ENCODE results near the gene APLN. TPM values are rescaled to one million over a fixed set of nuclear protein-coding genes. Genes with fewer than 3 reads are reported as not detected.

Gene APLN
- total RNA-seq, 6 experiments from 2014 or later, result 0.09 to 0.37 (median 0.27) TPM; not detected in 1

DNA sequence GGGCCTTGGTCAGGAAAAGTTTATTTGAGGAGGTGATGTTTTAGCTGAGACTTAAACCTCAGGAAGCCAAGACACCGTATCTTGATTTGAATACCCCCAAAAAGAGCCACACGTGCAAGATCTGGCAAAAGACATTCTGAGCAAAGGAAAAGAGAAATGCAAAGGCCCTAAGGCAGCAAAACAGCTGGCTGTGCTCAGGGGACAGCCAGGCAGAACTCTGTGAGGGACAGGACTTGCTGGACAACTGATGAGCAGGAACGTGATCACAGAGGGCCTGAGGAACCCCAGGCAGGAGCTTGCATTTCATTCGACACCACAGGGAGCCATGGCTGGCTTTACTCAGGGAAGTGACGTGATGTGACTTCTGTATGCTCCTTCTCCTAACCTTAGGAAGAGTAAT is 58.7 kb downstream of the APLN start:
- no peak for TF ChIP-seq CTCF (IDR thresholded peaks at IDR 0.05)
- peaks cover 9% of the 10 kb centered on the region for H3K4me1 Mint-ChIP-seq (ENCODE audit: low read depth)
- H3K27ac Mint-ChIP-seq, result no peak overlapping the region
- no peak overlapping the region for H3K4me3 Mint-ChIP-seq
- H3K9me3 Mint-ChIP-seq, result no peaks in the 10 kb centered on the region
- peaks cover 2% of the 10 kb centered on the region; the same call in 1 of the 2 replicates for H3K27me3 Mint-ChIP-seq (ENCODE audit: insufficient read depth)
- H3K36me3 Mint-ChIP-seq (ENCODE audit: low read depth), result 0 out of 2 replicates have a peak, but pooled peaks cover 5% of the 10 kb centered on the region
- DNase-seq, result no peak

Other genes with a start within 250 kb of the APLN start
- 10 to 100 TPM; 61.4 to 71.7 (median 66.2) TPM for gene SMARCA1, start 131.5 kb downstream of the APLN start, total RNA-seq (2021; fragmentation: NEBNext Ultra II Directional; extraction: Animal tissue kit (Norgen Biotek cat#: 25700))
- 10 to 100 TPM; 28.5 to 35.2 (median 30.5) TPM for gene OCRL, start 114.7 kb downstream of the APLN start, total RNA-seq (2021; fragmentation: NEBNext Ultra II Directional; extraction: Animal tissue kit (Norgen Biotek cat#: 25700))
- not detected for gene XPNPEP2, start 84.0 kb upstream of the APLN start, total RNA-seq (2021; fragmentation: NEBNext Ultra II Directional; extraction: Animal tissue kit (Norgen Biotek cat#: 25700))
- gene SASH3, start 125.0 kb upstream of the APLN start, total RNA-seq (2021; fragmentation: NEBNext Ultra II Directional; extraction: Animal tissue kit (Norgen Biotek cat#: 25700)), result not detected
- 10 to 100 TPM; 30.8 to 47.8 (median 33.6) TPM for gene ZDHHC9, start 188.9 kb upstream of the APLN start, total RNA-seq (2021; fragmentation: NEBNext Ultra II Directional; extraction: Animal tissue kit (Norgen Biotek cat#: 25700))

Measured in HFFc6 (cell line).